Common myeloid progenitor, CD34-positive (primary cell): ENCODE data around the gene MYL6.

ENCODE experiments used
- CTCF ChIA-PET: fragments of 350-600 bp; sonication (Branson Sonifier 250); formaldehyde crosslinking; loops from one replicate; lab custom pipeline; 2021; ENCODE audit warnings: antibody characterized with exemption; lab: Charles Lee
- POLR2A ChIA-PET: fragments of 350-600 bp; sonication (Branson Sonifier 250); formaldehyde crosslinking; loops from one replicate; lab custom pipeline; 2021; ENCODE audit warnings: antibody characterized with exemption; lab: Charles Lee
- DNase-seq, 3 donors: peaks; one replicate each; pipeline versions ENCODE4 v3.0.0 to v3.0.0-alpha.2; 2013
- H3K27ac ChIP-seq, 2 experiments: 1 replicate in 1 of 2; 2 replicates in 1 of 2; pipeline ENCODE4 v1.7.0; 2013; ENCODE audit warnings: inconsistent platforms in 2 of 2, low read length in 2 of 2, mild to moderate bottlenecking in 2 of 2, low read depth in 1 of 2, moderate library complexity in 1 of 2; ENCODE audit not compliant: severe bottlenecking in 2 of 2, insufficient read depth in 1 of 2, poor library complexity in 1 of 2
- H3K27me3 ChIP-seq, 5 experiments: replicated peaks in 2 of 5; 1 replicate in 3 of 5; 2 replicates in 2 of 5; pipeline versions ENCODE4 v1.6.1 to v1.7.0; 2013; ENCODE audit warnings: low read length in 4 of 5, mild to moderate bottlenecking in 2 of 5, moderate library complexity in 2 of 5, inconsistent platforms in 1 of 5; ENCODE audit not compliant: insufficient read depth in 5 of 5, control insufficient read depth in 4 of 5
- H3K36me3 ChIP-seq, 4 experiments: 1 replicate in 2 of 4; 2 replicates in 2 of 4; pipeline versions ENCODE4 v1.6.1 to v1.7.0; 2013; ENCODE audit warnings: low read length in 3 of 4, control low read depth in 1 of 4, mild to moderate bottlenecking in 1 of 4; ENCODE audit not compliant: control insufficient read depth in 4 of 4, insufficient read depth in 4 of 4
- H3K4me1 ChIP-seq, 4 experiments: 1 replicate in 3 of 4; 2 replicates in 1 of 4; pipeline versions ENCODE4 v1.6.1 to v1.7.1; 2013; ENCODE audit warnings: low read length in 3 of 4, mild to moderate bottlenecking in 3 of 4, control low read depth in 1 of 4, inconsistent platforms in 1 of 4, moderate library complexity in 1 of 4; ENCODE audit not compliant: control insufficient read depth in 4 of 4, insufficient read depth in 4 of 4; ENCODE audit errors: control extremely low read depth in 1 of 4
- H3K4me3 ChIP-seq, 7 experiments: 1 replicate in 4 of 7; 2 replicates in 3 of 7; pipeline versions ENCODE4 v1.5.1 to v1.7.0; 2013; ENCODE audit warnings: mild to moderate bottlenecking in 7 of 7, low read length in 6 of 7, moderate library complexity in 6 of 7, inconsistent platforms in 2 of 7, low read depth in 2 of 7, control low read depth in 1 of 7; ENCODE audit not compliant: insufficient read depth in 4 of 7, control insufficient read depth in 1 of 7; ENCODE audit errors: extremely low read depth in 1 of 7
- H3K9me3 ChIP-seq, 5 experiments: 1 replicate in 4 of 5; 2 replicates in 1 of 5; pipeline versions ENCODE4 v1.6.1 to v1.7.1; 2013; ENCODE audit warnings: low read length in 4 of 5, mild to moderate bottlenecking in 2 of 5, inconsistent platforms in 1 of 5, low read depth in 1 of 5, moderate library complexity in 1 of 5; ENCODE audit not compliant: control insufficient read depth in 4 of 5, insufficient read depth in 2 of 5; ENCODE audit errors: control extremely low read depth in 1 of 5
- WGBS: methylation state at CpG from one replicate; pipeline ENCODE4 v1.1.5; 2013; ENCODE audit not compliant: insufficient coverage; 5-methylcytosine and 5-hydroxymethylcytosine counted together

The MYL6 gene

GRCh38 chr12:56141946-56142784, 16.0 kb upstream of the MYL6 start:
- peaks cover 0 to 35% (median 20%) of the 10 kb centered on the region in 4 experiments for H3K4me1 ChIP-seq
- H3K9me3 ChIP-seq: no peaks in the 10 kb centered on the region
- ChIA-PET POLR2A (no interaction called here), CTCF (interaction anchor here (0.9 to 10.6 kb wide), 6 partner anchors 8 to 95 kb away, joined by 3 to 90 read pairs (median 4); partner anchors contain the start of gene ESYT1)
- peaks cover 17 to 72% (median 64%) of the 10 kb centered on the region in 4 experiments for H3K36me3 ChIP-seq
- H3K27ac ChIP-seq: peak overlapping the region; percentile 44 to 54
- DNase-seq: peak in 2 of 3 donors; percentile 50 to 59
- peak overlapping the region in 1 of 7 experiments; percentile 4 for H3K4me3 ChIP-seq
- WGBS: 58% methylated on average over 14 of the region's 19 CpGs
- no peaks in the 10 kb centered on the region for H3K27me3 ChIP-seq

GRCh38 chr12:56143217-56143616, 14.9 kb upstream of the MYL6 start:
- Histone ChIP-seq H3K9me3 (no peaks in the 10 kb centered on the region), H3K27me3 (no peaks in the 10 kb centered on the region), H3K36me3 (peaks cover 17 to 62% (median 56%) of the 10 kb centered on the region in 4 experiments), H3K4me1 (peaks cover 0 to 31% (median 15%) of the 10 kb centered on the region in 4 experiments), H3K4me3 (no peak overlapping the region), H3K27ac (no peak overlapping the region)
- DNase-seq: no peak
- CTCF ChIA-PET: interaction anchor here (0.8 to 10.6 kb wide), 7 partner anchors 11 to 25 kb away, joined by 3 to 90 read pairs (median 5); partner anchors contain the start of gene ESYT1
- POLR2A ChIA-PET: interaction anchor here (0.5 to 1.0 kb wide), 2 partner anchors 15 to 28 kb away, joined by 3 read pairs; partner anchors contain the start of gene ESYT1
- WGBS: 86% methylated on average over 2 of the region's 4 CpGs

GRCh38 chr12:56143870-56144269, 14.3 kb upstream of the MYL6 start:
- peaks cover 17 to 55% (median 50%) of the 10 kb centered on the region in 4 experiments for H3K36me3 ChIP-seq
- no peak overlapping the region for H3K27ac ChIP-seq
- ChIA-PET CTCF (interaction anchor here (0.8 to 10.6 kb wide), 7 partner anchors 10 to 78 kb away, joined by 3 to 90 read pairs (median 4); partner anchors contain the start of genes ESYT1 and RNF41), POLR2A (no interaction called here)
- no peaks in the 10 kb centered on the region for H3K27me3 ChIP-seq
- H3K4me1 ChIP-seq: peaks cover 0 to 24% (median 10%) of the 10 kb centered on the region in 4 experiments
- no peak overlapping the region for H3K4me3 ChIP-seq
- 57% methylated on average over 8 of the region's 8 CpGs for WGBS
- no peak for DNase-seq
- no peaks in the 10 kb centered on the region for H3K9me3 ChIP-seq

- no peak overlapping the region for H3K27ac ChIP-seq
- POLR2A ChIA-PET: no interaction called here
- H3K4me1 ChIP-seq: peaks cover 0 to 23% (median 10%) of the 10 kb centered on the region in 4 experiments
- H3K27me3 ChIP-seq: no peaks in the 10 kb centered on the region
- CTCF ChIA-PET: interaction anchor here (1.3 to 10.6 kb wide), 4 partner anchors 14 to 77 kb away, joined by 3 to 90 read pairs (median 12); partner anchors contain the start of genes ESYT1 and RNF41
- H3K36me3 ChIP-seq: peaks cover 15 to 48% (median 43%) of the 10 kb centered on the region in 4 experiments
- H3K4me3 ChIP-seq: no peak overlapping the region
- WGBS: 100% methylated on average over 1 of the region's 3 CpGs
- no peak for DNase-seq
- H3K9me3 ChIP-seq: no peaks in the 10 kb centered on the region
Observed at GRCh38 chr12:56145217-56145616, 12.9 kb upstream of the MYL6 start.

- no peak for DNase-seq
- H3K36me3 ChIP-seq: peaks cover 15 to 38% (median 34%) of the 10 kb centered on the region in 4 experiments
- CTCF ChIA-PET: no interaction called here
- H3K4me1 ChIP-seq: peaks cover 0 to 35% (median 24%) of the 10 kb centered on the region in 4 experiments
- H3K4me3 ChIP-seq: no peak overlapping the region
- 96% methylated on average over 7 of the region's 13 CpGs for WGBS
- no peaks in the 10 kb centered on the region for H3K9me3 ChIP-seq
- H3K27me3 ChIP-seq: no peaks in the 10 kb centered on the region
- POLR2A ChIA-PET: no interaction called here
- no peak overlapping the region for H3K27ac ChIP-seq
Observed at GRCh38 chr12:56146492-56147460, 11.4 kb upstream of the MYL6 start.

DNA sequence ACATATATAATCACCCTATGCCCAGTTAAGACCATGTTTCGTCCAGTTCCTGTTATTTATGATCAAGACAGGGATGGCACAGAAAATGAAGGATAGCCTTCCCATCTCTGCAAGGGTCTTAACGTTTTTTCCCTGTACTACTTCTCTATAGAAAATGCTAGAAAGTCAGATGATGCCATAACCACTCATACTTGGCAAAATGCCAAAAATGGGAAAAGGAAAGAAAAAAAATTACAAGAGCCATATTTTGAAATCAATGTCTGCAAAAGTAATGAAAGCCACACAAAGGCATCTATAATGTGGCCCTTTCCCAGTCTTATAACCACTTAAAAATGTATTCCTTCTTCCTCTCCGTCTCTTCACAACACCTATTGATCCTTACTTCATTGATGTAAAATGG, 7.6 kb upstream of the MYL6 start:
- Histone ChIP-seq H3K4me1 (peaks cover 2 to 36% (median 27%) of the 10 kb centered on the region in 4 experiments), H3K36me3 (peaks cover 0 to 10% (median 5%) of the 10 kb centered on the region in 4 experiments), H3K4me3 (no peak overlapping the region), H3K27me3 (no peaks in the 10 kb centered on the region), H3K27ac (no peak overlapping the region), H3K9me3 (no peaks in the 10 kb centered on the region)
- CTCF ChIA-PET: interaction anchor here (0.6 to 1.0 kb wide), 4 partner anchors 9 to 75 kb away, joined by 3 to 4 read pairs (median 3); partner anchors contain the start of gene ESYT1
- POLR2A ChIA-PET: interaction anchor here (0.7 kb wide), 2 partner anchors 79 to 196 kb away, joined by 4 to 8 read pairs; no protein-coding TSS in a partner anchor
- DNase-seq: peak; percentile 48 to 66 (median 61)
- no CpG with 5 or more reads among the region's 3 CpGs for WGBS
